Measurements from ENCODE around the gene HAP1. TPM values are rescaled to one million over a fixed set of nuclear protein-coding genes. Genes with fewer than 3 reads are reported as not detected.

Gene HAP1
- total RNA-seq, 1 donor from 2014 or later = 0.08 TPM

DNA sequence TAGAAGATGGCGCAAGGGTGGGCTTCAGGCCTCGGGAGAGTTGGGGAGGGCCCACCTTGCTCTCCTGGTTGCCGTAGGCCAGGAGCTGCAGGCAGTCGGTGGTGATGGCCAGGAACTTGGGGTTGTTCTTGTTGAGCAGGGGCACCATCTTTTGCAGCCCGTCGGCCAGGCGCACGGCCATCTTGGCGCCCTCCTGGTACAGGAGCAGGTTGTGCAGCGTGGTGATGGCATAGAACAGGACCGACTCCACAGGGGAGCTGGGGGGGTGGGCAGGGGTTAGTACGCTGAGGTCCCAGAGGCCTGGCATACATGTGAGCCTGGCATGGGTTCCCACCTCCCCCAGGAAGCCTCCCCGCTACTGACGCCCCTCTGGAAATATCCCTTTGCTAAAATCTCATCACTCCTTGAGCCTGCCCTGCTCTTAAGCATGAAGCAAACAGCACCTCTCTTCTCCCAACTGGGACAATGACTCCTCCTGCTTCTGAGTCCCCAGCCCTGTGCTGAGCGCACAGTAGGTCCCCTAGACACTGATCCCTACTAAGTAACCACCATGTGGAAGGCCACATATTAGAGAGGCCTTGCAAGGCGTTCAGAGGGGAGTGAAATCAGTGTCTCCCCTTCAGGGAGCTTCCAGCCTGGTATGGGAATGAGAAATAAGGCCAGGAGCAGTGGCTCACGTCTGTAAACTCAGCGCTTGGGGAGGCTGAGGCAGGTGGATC is 33.0 kb upstream of the HAP1 start:
- DNase-seq (ENCODE audit: low spot score) = no peak
- intact Hi-C loops (cut with DNase I) = no loop called here

DNA sequence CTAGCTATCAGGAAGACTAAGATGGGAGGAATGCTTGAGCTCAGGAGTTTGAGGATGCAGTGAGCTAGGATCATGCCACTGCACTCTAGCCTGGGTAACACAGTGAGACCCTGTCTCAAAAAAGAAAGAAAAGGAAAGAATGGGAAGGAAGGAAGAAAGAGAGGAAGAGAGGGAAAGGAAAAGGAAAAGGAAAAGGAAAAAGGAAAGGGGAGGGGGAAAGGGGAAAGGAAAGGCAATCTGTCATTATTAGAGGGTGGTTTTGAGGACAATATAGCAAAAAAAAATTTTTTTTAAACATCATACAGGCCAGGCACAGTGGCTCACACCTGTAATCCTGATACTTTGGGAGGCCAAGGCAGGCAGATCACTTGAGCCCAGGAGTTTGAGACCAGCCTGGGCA is 31.7 kb upstream of the HAP1 start:
- intact Hi-C loops (cut with DNase I) = no loop called here
- DNase-seq (ENCODE audit: low spot score) = no peak

DNA sequence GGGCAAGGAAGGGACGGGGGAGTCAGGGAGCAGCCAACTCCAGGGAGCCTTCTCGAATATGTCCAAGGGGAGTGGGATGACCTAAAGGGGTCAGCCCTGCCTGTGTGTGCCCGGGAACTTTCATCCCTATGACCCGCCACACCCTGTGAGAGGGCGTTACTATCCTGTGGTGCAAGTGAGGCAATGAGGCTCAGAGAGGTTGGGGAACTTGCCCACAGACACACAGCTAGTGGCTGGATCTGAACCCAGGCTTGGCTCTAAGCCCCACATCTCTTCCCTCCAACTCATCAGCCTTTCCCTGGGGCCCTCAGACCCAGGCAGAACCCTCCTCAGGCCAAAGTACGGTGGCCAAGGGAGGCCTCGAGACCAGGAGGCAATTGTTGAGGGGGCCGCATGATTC is 28.9 kb upstream of the HAP1 start:
- intact Hi-C loops (cut with DNase I) = no loop called here
- DNase-seq (ENCODE audit: low spot score) = no peak

DNA sequence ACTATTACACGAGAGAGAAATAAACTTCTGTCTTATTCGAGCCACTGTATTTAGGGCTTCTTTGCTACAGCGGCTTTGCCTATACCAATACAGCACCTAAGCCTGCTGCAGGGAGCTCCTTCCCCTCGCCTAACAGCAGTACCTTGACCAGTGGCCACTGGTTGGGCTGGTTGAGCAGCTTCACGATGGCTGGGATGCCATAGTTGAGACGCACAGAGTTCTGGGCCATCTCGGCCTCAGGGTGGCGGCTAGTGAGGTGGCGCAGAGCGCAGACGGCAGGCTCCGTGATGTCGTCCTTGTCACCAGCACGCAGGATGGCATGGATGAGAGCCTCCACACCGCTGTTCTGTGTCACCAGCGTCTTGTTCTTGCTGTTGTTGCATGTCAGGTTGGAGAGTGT is 28.4 kb upstream of the HAP1 start:
- intact Hi-C loops (cut with DNase I) = no loop called here
- no peak for DNase-seq (ENCODE audit: low spot score)

DNA sequence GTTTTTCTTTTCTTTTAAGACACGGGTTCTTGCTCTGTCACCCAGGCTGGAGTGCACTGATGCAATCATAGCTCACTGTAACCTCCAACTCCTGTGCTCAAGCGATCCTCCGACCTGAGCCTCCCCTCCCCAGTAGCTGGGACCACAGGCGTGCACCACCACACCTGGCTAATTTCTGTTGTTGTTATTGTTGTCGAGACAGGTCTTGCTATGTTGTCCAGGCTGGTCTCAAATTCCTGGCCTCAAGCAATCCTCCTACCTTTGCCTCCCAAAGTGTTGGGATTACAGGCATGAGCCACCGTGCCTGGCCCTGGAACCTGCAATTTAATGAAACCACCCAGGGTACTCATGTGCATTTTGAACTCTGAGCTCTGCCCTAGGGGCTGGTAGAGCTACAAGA is 27.9 kb upstream of the HAP1 start:
- DNase-seq (ENCODE audit: low spot score) = no peak
- intact Hi-C loops (cut with DNase I) = no loop called here

DNA sequence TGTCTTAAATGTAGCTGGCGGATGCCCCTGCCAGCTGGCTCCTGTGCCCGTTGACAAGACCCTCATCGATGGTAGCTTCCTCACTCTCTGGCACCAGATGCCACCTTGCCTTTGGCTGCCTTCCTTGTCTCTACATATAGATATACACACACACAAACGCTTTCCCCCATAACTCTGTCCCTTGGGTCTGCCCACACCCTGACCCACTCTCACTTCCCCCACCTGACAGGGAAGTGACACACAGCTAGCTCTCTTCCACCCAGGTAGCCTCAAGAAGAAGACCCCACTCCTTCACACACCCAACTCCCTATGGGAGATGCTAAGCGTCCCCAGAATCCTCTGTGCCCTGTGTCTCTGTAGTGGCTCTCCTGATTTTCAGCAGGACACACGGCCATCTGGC is 26.4 kb upstream of the HAP1 start:
- DNase-seq (ENCODE audit: low spot score) = no peak
- intact Hi-C loops (cut with DNase I) = no loop called here

DNA sequence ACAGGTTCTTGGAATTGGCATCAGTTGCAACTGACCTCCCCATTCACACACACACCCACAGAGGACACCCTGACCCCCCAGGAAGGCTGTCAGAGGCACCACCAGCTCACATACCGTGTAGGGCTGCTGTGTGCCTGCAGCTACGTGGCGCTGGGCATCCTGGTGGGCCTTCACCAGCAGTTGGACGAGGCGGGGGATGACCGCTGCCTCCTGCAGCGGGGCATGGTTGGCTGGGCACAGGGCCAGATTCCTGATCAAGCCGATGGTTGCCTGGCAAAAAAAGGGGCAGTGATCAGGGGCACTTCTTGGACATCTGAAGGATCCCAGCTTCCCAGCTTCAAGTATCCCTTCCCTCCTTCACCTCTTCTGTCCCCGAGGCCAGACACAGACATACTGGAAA is 24.2 kb upstream of the HAP1 start:
- intact Hi-C loops (cut with DNase I) = no loop called here
- DNase-seq (ENCODE audit: low spot score) = no peak

DNA sequence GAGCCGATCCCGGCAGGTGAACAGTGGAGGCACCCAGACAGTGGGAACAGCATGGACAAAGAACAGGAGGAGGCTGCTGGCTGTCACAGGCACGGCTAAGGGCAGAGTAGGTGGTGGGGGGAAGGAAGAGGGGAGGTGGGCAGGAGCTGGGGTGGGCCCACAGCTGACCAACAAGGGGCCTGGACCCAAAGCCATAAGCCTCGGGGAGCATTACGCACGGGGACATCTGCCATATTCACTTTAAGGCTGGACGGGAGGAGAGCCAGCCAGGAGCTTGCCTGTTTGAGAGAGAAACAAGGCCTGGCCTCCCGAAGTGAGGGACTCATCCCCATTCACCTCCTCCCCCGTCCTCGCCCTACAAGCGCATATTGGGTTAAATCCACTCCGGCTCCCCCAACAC is 19.6 kb upstream of the HAP1 start:
- no peak for DNase-seq (ENCODE audit: low spot score)
- intact Hi-C loops (cut with DNase I) = no loop called here

DNA sequence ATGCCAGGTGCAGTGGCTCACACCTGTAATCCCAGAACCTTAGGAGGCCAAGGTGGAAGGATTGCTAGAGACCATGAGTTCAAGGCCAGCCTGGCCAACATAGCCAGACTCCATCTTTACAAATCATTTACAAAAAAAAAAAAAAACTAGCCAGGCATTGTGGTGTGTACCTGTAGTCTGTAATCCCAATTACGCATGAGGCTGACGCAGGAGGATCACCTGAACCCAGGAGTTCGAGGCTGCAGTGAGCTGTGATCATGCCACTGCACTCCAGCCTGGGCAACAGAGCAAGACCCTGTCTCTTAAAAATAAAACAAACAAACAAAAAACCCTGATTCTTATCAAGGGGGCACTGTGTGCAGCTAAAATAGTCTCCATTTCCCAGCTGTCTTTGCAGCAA is 16.8 kb upstream of the HAP1 start:
- no peak for DNase-seq (ENCODE audit: low spot score)
- intact Hi-C loops (cut with DNase I) = no loop called here

DNA sequence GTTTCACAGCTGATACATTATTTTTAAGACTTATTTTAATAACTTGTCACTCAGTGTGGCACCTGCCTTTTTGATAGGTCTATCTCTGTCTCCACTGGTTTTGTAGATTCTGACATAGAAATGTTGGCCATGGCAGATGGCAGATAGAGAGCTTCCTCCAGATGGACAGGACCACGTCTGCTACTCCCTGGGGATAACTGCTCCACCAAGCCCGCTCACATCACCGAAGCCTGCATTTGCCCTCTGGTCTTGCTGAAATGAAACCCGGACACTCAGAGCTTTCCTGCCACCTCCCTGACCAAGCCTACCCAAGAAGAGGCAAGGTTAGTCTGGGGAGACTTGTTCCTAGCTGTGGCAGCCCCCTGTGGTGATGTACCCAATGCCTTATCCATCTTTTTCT is 16.4 kb upstream of the HAP1 start:
- intact Hi-C loops (cut with DNase I) = no loop called here

DNA sequence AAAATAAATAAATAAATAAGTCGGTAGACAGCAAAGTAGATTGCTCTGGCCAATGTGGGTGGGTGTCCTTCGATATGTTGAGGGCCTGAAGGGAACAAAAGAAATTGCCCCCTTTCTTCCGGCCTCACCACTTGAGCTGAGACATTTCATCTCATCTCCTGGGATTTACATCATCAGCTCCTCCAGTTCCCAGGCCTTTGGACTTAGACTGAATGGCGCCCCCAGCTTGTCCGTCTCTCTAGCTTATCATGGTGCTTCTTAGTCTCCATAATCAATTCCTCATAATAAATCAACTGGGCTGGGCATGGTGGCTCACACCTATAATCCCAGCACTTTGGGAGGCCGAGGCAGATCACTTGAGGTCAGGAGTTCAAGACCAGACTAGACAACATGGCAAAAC is 13.8 kb upstream of the HAP1 start:
- intact Hi-C loops (cut with DNase I) = no loop called here
- no peak for DNase-seq (ENCODE audit: low spot score)

More for the DNA sequence above, 16.4 kb upstream of the HAP1 start:
- DNase-seq (ENCODE audit: low spot score) = no peak

DNA sequence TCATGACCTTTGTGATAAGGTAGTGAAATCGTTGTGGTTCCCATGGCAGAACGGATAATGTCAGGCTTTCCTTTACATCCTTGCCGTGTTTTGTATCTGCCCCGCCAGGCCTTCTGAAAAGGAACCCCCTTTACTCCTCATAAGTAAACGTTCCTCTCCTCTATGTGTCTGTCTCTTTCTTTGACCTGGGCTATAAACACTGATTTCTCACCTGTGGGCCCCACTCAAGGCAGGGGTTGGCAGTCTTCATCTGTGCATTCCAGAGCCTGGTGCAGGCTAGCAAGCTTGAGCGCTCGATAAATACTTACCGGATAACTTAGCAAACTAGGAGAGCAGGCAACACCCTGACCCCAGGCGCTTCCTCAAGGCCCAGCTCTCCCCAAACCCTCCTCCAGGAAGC is 7.3 kb upstream of the HAP1 start:
- intact Hi-C loops (cut with DNase I) = no loop called here
- no peak for DNase-seq (ENCODE audit: low spot score)

DNA sequence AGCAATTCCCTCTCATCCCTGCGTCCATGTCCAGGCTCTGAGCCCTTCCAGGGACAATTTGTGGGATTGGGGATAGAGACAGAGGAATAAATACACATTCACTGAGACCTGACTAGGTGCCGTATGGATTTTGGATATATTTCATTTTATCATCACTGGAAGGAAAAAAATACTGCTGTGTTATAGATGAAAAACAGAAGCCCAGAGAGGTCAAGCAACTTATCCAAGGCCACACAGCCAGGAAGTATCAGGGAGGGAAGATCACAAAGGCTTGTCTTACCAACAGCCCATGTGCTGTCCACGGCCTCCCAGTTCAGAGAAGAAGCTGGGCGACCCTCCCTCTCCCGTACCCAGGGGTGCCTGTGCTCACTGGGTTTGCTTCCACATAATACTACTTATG is 6.1 kb upstream of the HAP1 start:
- intact Hi-C loops (cut with DNase I) = no loop called here
- DNase-seq (ENCODE audit: low spot score) = no peak

DNA sequence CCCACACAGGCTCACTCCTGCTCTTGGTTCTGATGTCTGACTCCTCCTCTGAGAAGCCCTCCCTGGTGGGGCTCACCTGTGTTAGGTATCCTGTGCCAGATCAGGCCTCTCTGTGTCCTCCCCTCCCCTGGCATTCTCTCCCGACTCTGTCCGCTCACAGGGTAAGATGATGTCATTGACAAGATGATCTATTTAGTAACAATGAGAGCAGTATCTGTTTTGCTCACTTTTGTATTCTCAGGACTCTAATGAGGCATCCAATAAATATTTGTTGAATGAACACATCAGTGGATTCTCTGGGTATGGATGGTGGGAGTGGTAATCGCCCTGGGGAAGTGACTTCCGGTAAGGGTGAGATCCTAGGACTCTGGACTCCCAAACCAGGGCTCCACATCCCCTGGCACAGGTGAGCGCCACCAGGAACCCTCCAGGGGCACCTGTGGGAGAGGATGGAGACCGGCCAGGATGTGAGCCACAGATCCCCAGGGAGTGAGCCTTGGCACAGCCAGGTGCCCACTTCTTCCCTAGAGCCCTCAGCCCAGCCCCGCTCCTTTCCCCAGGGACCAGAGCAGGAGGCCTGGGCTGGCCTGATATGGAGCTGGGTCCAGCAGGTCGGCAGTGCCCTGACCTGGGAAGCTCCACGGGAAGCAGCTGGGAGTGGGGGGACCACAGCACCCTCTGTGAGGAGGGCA is 5.4 kb upstream of the HAP1 start:
- intact Hi-C loops (cut with DNase I) = loop anchor here (10.0 kb wide), 1 partner anchor 135 kb away; no protein-coding TSS in a partner anchor
- DNase-seq (ENCODE audit: low spot score) = no peak

DNA sequence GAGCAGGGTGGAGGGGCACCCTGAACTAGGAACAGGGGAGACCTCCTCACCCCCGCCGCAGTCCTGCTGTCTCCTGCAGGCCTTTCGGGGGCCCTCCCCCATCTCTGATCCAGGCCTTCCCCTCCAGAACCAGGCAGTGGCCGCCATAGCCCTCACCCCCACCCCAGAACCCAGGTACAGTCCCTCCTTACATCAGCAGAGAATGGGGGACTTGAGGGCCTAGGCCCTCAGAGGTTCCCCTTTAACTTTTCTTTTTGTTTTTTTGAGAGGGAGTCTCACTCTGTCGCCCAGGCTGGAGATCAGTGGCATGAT is 4.3 kb upstream of the HAP1 start:
- no peak for DNase-seq (ENCODE audit: low spot score)
- intact Hi-C loops (cut with DNase I) = loop anchor here (10.0 kb wide), 1 partner anchor 136 kb away; no protein-coding TSS in a partner anchor

DNA sequence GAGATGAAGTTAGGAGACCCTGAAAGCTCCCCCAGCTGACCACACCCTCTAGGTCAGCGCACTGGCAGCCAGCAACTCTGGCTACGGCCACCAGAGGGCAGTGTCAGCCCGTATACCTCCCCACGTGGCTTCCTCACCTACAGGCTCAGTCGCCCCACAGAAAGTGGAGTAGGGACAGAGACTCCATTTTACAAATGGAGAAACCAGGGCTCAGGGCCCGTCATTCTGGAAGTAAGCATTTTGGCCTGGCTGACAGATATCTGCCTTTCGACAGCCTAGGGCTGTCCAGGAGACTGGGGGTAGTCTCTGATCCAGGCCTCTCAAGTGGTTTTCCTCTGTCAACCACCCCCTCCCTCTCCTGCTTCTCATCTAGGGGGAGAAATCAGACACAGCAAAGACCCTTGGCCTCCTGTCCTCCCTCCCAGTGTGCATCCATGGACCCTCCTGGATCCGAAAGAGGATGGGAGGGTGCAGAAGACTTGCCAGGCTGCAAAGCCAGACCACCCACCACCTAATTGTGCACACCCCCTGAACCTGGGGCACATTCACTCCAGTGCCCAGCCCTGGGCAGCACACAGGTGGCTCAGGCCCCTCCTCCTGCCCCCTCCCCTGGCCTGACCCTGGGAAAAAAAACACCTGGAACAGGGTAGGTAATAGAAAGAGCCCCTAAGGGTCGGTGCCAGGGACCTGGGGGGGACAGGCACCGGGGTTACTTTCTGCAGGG is 3.8 kb upstream of the HAP1 start:
- intact Hi-C loops (cut with DNase I) = loop anchor here (10.0 kb wide), 1 partner anchor 137 kb away; no protein-coding TSS in a partner anchor

DNA sequence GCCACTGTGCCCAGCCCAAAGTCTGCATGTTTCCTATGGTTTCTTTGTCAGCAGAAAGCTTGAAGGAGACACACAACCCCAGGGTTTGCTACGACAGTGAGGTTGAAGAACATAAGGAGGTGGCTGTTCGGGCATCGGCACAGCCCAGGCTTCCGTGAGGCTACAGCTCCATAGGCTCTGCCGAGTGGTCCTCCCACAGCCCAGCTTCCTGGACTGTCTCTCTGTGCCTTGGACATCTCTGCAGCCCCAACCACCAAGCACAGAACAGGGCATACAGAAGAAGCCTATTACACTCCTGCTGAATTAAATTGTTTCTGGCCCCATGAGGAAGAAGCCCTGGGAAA is 3.2 kb upstream of the HAP1 start:
- intact Hi-C loops (cut with DNase I) = loop anchor here (1.0 to 10.0 kb wide), 2 partner anchors 64 to 137 kb away; no protein-coding TSS in a partner anchor
- no peak for DNase-seq (ENCODE audit: low spot score)

More for the DNA sequence above, 3.8 kb upstream of the HAP1 start:
- DNase-seq (ENCODE audit: low spot score) = peak; percentile 92

DNA sequence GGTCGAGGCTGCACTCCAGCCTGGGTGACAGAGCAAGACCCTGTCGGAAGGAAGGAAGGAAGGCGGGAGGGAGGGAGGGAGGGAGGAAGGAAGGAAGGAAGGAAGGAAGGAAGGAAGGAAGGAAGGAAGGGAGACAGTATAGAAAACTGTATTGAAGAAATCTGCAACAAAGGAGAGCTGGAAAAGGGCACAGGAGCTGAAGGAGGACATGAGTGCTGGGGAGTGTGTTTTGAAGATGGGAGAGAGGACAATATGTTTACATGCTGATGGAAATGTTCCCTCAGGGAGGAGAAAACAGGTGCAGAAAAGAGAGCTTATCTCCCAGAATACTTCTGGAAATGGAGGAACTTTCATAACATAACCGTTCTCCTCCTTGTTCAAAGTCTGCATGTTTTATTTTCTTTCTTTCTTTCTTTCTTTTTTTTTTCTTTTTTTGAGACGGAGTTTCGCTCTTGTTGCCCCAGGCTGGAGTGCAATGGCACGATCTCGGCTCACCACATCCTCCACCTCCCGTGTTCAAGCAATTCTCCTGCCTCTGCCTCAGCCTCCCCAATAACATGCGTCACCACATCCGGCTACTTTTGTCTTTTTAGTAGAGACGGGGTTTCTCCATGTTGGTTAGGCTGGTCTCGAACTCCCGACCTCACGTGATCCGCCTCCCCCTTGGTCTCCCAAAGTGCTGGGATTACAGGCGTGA is 2.7 kb upstream of the HAP1 start:
- no peak for DNase-seq (ENCODE audit: low spot score)
- intact Hi-C loops (cut with DNase I) = loop anchor here (1.0 to 10.0 kb wide), 2 partner anchors 64 to 138 kb away; no protein-coding TSS in a partner anchor

DNA sequence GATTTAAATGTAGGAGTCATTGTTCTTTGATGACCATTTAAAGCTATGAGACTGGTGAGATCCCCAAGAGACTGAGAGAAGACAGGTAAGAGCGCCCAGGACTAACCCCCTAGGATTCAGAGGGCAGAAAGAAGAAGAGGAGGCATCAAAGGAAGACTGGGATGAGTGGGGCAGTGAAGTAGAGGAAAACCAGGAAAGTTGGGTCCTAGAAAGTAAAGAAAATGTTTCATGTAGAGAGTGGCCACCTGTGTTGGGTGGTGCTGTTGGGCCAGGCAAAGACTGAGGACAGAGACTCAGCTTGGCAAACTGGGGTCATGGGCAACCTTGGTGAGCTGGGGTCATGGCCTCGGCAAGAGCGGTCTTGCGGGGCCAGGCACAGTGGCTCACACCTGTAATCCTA is 1.3 kb upstream of the HAP1 start:
- DNase-seq (ENCODE audit: low spot score) = no peak
- intact Hi-C loops (cut with DNase I) = loop anchor here (10.0 kb wide), 1 partner anchor 139 kb away; no protein-coding TSS in a partner anchor

DNA sequence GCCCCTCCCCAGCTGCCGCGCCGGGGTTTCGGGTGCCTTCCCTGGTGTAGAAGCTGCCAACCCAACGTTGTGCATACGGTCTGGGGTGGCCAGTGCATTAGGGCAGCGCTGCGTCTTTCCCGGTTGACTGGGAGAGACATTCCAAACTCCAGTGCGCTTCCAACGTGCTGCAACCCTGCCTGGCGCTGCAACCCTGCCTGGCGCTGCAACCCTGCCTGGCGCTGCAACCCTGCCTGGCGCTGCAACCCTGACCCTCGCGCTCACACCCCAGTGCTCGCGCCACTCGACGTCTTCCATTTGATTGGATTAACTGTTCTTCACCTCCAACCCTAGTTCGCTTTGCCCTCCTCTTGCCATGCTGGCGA is 488 bp upstream of the HAP1 start:
- no peak for DNase-seq (ENCODE audit: low spot score)
- intact Hi-C loops (cut with DNase I) = loop anchor here (10.0 kb wide), 1 partner anchor 140 kb away; no protein-coding TSS in a partner anchor

Measured in cardiac septum (tissue), 1 donor.